GDM1 (cell line): ENCODE measurements around the gene PCBD2.
"Not testable (repeated sequence)": the region's sequence is repeated elsewhere in the genome, so short reads cannot be mapped to it uniquely, and the experiment has no call there.

Experiments used
- DNase-seq: peaks from one replicate; lab custom pipeline; 2025; lab: John Stamatoyannopoulos, UW

Gene PCBD2

GRCh38 chr5:134906811-134907210, 1.9 kb downstream of the PCBD2 start:
- DNase-seq = no peak

GRCh38 chr5:134910752-134911151, 5.8 kb downstream of the PCBD2 start:
- not testable (repeated sequence) for DNase-seq

- no peak for DNase-seq
Measured at GRCh38 chr5:134911285-134912206, 6.6 kb downstream of the PCBD2 start.

- no peak for DNase-seq
Measured at GRCh38 chr5:134913254-134913653, 8.3 kb downstream of the PCBD2 start.

- no peak for DNase-seq
Measured at GRCh38 chr5:134913795-134914194, 8.9 kb downstream of the PCBD2 start.

- no peak for DNase-seq
Measured at GRCh38 chr5:134917070-134917815, 12.3 kb downstream of the PCBD2 start.

- no peak for DNase-seq
Measured at GRCh38 chr5:134918861-134919260, 13.9 kb downstream of the PCBD2 start.

GRCh38 chr5:134920848-134921575, 16.1 kb downstream of the PCBD2 start:
- DNase-seq = no peak

- DNase-seq = no peak
Measured at GRCh38 chr5:134932508-134932907, 27.6 kb downstream of the PCBD2 start.

GRCh38 chr5:134934202-134934601, 29.3 kb downstream of the PCBD2 start:
- DNase-seq = no peak

DNA sequence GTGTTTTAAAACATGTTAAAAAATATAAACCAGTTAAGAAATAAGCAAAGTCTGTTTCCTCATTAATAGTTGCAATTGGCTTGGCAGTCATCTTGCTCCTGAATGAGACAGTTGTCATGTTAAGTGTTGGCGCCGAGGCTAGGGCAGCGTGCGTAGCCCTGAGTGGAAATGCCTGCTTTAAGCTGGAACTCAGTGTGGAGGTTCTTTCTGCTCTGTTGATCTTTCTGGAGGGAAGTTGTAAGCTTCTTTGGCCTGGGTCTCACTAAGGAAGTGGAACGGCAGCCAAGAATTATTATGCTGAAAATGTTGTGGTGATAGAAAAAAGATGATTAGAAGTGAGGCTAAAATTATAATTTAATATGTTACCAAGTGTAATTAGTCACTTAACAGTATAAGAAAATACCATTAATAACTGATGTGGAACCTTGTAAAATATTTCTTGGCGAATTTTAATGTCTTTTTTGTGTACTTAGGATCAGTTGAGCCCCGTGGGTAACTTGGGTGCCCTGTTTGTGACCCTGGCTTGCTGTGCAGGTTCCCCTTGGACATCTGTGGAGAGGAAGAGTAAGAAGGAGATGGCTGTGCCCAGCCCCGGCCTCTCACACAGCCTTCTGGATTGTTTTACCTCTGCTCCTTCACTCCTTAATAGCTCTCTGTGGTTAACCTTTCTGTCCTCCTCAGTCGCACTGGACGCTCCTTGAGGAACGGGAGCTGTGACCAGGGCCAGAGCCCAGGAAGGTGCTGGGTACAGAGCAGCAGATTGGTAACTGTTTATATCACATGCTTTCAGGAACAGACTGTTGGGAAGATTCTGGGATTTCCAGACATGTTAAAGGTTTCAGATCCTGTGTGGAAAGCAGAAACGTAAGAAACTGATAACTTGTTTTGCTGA, 31.0 kb downstream of the PCBD2 start:
- no peak for DNase-seq

- no peak for DNase-seq
Measured at GRCh38 chr5:134937526-134937925, 32.6 kb downstream of the PCBD2 start.

DNA sequence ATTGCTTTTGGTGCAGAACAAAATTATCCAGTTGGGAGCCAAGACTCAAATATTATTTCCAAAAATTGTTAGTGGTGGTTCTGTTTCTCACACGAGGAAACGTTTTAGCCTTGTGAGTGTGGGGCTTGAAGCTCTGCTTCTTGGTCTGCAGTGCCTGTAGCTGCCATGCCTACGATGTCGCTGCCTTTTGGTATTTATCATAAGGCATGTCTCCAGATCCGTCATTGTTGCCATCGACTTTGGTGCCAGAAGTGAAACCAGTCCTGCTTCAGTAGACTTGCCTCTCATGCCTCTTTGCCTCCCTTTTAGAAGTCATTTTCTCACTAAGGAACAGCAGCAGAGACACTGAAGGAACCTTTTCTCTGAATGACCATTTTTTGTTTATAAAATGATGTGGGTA, 33.1 kb downstream of the PCBD2 start:
- DNase-seq = no peak

- no peak for DNase-seq
Measured at GRCh38 chr5:134939500-134939899, 34.6 kb downstream of the PCBD2 start.

- DNase-seq = no peak
Measured at GRCh38 chr5:134943547-134943946, 38.6 kb downstream of the PCBD2 start.

DNA sequence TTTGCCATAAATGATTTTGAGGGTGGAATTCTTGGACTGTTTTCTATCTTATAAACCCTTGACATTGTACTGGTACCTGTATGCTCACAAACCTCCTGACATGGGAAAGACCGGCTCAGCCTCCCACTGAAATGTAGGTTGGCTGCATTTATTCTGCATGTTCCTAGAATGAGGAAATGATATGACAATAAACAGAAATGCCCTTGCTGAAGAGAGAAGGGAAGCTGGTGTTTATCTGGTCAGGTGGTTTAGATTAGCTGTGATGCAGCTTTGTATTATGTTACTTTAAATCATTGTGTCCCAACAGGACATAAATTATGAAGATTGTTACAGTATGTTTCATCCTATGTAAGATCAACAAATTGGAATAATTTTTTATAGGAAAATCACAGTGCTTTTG, 39.7 kb downstream of the PCBD2 start:
- no peak for DNase-seq

DNA sequence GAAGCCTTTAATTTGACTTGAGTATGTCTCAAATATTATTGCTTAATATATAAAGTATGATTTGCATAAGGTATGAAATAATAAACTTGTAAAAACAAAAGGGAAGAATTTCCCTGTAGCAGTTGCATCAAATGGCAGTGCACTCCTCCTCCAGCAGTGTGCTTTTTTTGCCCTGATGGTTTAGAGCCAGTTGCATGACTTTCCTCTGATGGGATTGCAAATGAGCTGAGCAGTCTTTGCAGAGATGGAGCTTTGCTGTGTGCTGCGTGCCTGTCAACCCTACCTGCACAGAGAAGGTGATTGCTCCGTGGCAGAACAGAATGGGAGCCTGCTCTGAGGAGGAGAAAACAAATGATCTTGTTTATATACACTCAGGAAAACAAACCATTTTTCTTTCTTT, 40.1 kb downstream of the PCBD2 start:
- DNase-seq = no peak

- no peak for DNase-seq
Measured at GRCh38 chr5:134948911-134949310, 44.0 kb downstream of the PCBD2 start.

GRCh38 chr5:134949316-134949715, 44.4 kb downstream of the PCBD2 start:
- no peak for DNase-seq

- no peak for DNase-seq
Measured at GRCh38 chr5:134957920-134958608, 53.1 kb downstream of the PCBD2 start.

- no peak for DNase-seq
Measured at GRCh38 chr5:134958755-134959154, 53.8 kb downstream of the PCBD2 start.
